CD1c-positive myeloid dendritic cell (primary cell): ENCODE data around the gene ARSG.
A peak's percentile ranks its signal among the peaks of the same experiment; 100 is the strongest.
"Not testable (repeated sequence)": the region's sequence is repeated elsewhere in the genome, so short reads cannot be mapped to it uniquely, and the experiment has no call there.

Experiments
- DNase-seq: peaks from one replicate; pipeline ENCODE4 v3.0.0-alpha.2; 2016; ENCODE audit errors: extremely low spot score

ARSG gene

GRCh38 chr17:68328676-68329075 lies 37.4 kb downstream of the ARSG start:
- no peak for DNase-seq

GRCh38 chr17:68329331-68329730 lies 38.0 kb downstream of the ARSG start:
- DNase-seq: no peak

GRCh38 chr17:68331932-68332331 lies 40.6 kb downstream of the ARSG start:
- DNase-seq: not testable (repeated sequence)

GRCh38 chr17:68334393-68334792 lies 43.1 kb downstream of the ARSG start:
- DNase-seq: no peak

GRCh38 chr17:68341482-68341881 lies 50.2 kb downstream of the ARSG start:
- no peak for DNase-seq

GRCh38 chr17:68343976-68344375 lies 52.7 kb downstream of the ARSG start:
- DNase-seq: no peak

GRCh38 chr17:68344701-68345136 lies 53.4 kb downstream of the ARSG start:
- peak; percentile 18 for DNase-seq

GRCh38 chr17:68346448-68346847 lies 55.2 kb downstream of the ARSG start:
- DNase-seq: peak; percentile 86

- DNase-seq: no peak
Observed at GRCh38 chr17:68347380-68347779, 56.1 kb downstream of the ARSG start.

- DNase-seq: peak; percentile 58
Observed at GRCh38 chr17:68349157-68349556, 57.9 kb downstream of the ARSG start.

GRCh38 chr17:68351395-68351794 lies 60.1 kb downstream of the ARSG start:
- no peak for DNase-seq

GRCh38 chr17:68352041-68352440 lies 60.7 kb downstream of the ARSG start:
- no peak for DNase-seq

GRCh38 chr17:68352671-68353070 lies 61.4 kb downstream of the ARSG start:
- DNase-seq: not testable (repeated sequence)

- peak; percentile 5 for DNase-seq
Observed at GRCh38 chr17:68353111-68353521, 61.8 kb downstream of the ARSG start.

GRCh38 chr17:68354311-68354710 lies 63.0 kb downstream of the ARSG start:
- DNase-seq: not testable (repeated sequence)

GRCh38 chr17:68355108-68355507 lies 63.8 kb downstream of the ARSG start:
- DNase-seq: not testable (repeated sequence)

GRCh38 chr17:68356520-68356919 lies 65.2 kb downstream of the ARSG start:
- peak; percentile 59 for DNase-seq

GRCh38 chr17:68356949-68357455 lies 65.7 kb downstream of the ARSG start:
- no peak for DNase-seq

GRCh38 chr17:68357886-68358285 lies 66.6 kb downstream of the ARSG start:
- DNase-seq: no peak

GRCh38 chr17:68359791-68360535 lies 68.7 kb downstream of the ARSG start:
- no peak for DNase-seq

- DNase-seq: no peak
Observed at GRCh38 chr17:68365469-68365868, 74.2 kb downstream of the ARSG start.

- no peak for DNase-seq
Observed at GRCh38 chr17:68368387-68368786, 77.1 kb downstream of the ARSG start.

- no peak for DNase-seq
Observed at GRCh38 chr17:68375566-68375965, 84.3 kb downstream of the ARSG start.

GRCh38 chr17:68376178-68376577 lies 84.9 kb downstream of the ARSG start:
- not testable (repeated sequence) for DNase-seq
